HG03159 (cell line): Measurements from ENCODE around the gene SNAPC1.

Experiments
- ATAC-seq: cut with Tn5 transposase; IDR thresholded peaks from one replicate; pipeline ENCODE4 v1.9.1; 2021; ENCODE audit warnings: mild to moderate bottlenecking, moderate library complexity; ENCODE audit not compliant: unreplicated experiment

SNAPC1 gene

DNA sequence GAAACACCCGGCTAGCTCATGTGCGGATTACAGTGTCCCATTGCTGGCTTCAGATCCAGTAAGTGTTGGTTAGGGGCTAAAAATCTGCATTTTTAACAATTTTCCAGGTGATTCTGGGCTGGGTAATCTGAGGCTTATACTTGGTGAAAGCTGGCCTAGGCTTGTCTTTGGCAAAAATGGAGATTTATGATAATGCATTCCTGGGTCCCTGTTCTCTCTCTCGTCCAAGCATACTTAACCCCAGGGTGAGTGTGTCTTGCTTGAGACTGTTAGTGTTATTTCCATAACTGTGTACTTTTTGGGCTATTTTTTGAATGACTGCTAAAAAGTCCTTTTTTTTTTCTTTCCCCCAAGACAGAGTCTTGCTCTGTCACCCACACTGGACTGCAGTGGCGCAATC, 43.2 kb downstream of the SNAPC1 start:
- ATAC-seq, result no peak

DNA sequence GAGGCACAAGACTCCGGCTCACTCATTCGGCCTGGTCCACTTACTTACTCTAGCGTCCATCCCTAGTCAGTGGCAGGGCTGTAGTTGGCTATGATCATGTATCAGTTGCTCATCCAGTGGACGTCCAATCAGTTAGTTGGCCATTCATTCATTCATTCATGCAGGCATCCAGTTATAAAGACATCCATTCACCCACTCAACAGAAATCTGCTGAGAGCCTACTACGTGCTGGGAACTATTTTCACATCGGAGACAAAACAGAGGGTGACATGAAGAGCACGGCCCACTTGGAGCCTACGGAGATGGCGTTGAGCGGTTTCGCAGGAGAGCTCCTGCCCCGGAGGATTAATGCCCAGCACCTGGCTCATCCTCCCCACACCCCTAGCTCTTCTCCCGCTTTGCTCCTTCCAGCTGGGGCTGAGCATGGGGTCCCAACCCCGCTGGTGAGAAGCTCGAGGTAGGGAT, 49.7 kb downstream of the SNAPC1 start:
- ATAC-seq, result no peak

DNA sequence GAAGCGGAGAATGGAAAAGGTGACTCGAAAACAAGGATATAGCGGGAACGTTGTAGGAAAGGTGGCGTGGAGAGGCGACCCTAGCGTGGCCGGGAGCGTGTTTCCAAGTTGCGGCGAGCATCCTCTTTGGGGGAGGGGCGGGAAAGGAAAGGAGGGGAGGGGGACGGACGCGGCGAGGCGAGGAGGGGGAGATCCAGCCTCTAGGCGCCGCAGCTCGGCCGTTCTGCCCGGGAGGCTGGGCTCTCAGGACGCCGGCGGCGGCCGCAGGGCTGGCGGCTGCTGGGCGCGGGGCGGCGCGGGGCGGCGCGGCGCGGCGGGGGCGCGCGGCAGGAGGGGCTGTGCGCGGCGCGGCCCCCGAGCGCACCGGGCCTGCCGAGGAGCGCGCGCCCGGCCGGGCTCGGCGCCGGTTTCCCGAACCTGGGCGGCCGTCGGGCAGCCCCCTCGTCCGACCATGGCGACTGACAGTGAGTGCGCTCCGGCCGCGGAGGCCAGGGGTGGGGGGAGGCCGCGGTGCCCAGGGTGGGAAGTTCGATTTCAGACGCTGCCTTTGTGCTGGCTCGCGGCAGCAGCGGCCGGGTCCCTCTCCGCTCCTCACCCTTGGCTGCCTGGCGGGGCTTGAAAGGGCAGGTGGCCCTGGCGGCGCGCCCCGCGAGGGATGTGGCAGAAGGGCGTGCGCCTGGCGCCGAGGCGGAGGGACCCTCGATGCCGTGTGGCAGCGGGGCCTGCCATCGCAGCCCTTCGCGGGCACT, 50.3 kb downstream of the SNAPC1 start, which contains the start of gene SYT16:
Gene SYT16 (plus strand): TSS at position 357 of the 749 bp plus-strand sequence.
- ATAC-seq, result no peak

DNA sequence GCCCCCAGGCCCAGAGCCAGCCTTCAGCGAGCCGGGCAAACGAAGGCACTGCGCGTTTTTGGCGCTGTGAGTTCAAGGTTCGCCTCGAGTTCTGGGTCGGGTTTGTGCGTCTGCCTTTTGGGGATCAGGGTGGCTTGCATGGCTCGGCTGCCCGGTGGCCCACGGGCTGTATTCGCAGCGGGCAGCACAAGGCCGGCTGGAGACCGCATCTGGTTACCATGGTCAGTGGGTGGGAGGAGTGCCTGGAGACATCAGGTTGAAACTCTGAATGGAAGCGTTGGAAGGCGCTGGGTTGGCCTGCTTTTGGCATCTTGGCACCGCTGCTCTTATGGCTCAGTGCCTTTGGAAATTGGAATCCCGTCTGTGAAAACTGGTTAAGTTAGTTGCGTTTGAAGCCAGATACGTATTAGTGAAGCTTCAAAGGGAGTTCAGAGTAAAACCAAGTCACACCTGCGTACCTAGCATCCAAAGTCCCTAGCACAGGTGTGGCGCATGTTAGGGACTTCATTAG, 50.9 kb downstream of the SNAPC1 start:
- ATAC-seq, result no peak

DNA sequence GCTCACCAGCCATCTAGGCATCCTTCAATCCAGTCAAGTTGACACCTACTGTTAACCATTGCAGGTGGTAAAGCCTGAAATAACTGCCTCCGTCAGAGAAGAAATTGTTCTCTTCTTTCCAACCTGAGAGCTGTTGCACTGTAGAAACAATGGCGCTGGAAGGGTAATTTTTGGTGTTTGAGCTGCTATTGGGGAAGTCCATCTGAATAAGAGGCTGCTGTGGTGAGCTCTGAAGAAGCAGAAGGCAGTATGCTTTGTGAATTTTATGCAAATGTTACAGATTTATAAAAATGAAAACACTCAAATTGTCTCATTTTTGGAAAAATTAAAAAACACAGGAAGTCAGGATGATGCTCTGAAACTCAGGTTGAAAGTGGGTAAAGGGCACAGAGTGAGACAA, 60.2 kb downstream of the SNAPC1 start:
- no peak for ATAC-seq

DNA sequence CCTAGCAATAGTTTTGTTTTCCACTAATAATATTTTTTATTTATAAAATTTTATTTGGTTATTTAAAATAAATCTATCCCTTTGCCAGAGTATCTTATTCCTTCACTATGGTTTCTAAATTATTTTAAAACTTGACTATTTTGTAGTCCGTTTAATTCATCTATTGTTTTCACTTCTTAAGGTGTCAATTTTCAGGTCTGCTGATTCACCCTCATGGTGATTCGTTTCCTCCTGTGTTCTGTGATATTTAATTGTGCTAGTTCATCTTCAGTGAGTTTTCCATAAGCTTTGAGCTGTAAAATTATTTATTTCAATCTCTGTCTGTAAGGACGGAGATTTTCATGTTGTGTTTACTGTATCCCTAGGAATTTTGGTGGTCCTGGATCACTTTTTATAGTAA, 70.6 kb downstream of the SNAPC1 start:
- no peak for ATAC-seq

DNA sequence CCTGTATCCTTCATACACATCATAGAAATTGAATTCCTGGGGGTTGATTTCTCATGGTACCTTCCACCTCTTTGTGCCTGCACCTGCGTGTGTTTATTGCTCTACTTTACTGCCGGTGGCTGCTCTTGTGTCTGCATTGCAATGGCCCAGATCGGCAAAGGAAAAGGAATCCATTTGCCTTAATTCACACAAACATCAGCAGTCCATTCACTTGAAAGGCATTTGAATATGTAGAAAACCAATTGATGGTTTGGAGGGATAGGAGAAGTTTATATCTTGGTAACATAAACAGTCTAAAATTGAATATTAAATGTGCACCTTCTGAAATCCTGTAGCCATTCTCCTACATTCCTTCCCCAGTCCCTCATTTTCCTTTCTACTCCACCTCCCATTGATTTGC, 74.0 kb downstream of the SNAPC1 start:
- ATAC-seq, result no peak

DNA sequence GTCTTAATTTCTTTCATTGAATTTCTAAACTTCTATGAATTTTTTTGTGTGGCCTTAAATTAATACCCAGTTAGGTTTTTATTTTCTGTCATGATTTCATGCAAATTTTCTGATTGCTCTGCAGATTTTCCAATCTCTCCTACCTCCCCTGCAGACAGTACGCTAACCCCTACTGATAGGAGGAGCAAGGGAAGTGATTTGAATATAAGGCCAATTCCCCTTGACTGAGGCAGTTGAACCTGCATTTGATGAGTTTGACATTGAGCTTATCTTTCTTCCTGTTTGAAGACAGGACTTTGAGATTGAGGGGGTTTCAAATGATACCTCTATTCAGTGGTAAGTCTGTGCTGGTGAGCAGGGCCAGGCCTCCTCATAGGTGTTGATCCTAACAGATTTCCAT, 74.6 kb downstream of the SNAPC1 start:
- ATAC-seq, result no peak

DNA sequence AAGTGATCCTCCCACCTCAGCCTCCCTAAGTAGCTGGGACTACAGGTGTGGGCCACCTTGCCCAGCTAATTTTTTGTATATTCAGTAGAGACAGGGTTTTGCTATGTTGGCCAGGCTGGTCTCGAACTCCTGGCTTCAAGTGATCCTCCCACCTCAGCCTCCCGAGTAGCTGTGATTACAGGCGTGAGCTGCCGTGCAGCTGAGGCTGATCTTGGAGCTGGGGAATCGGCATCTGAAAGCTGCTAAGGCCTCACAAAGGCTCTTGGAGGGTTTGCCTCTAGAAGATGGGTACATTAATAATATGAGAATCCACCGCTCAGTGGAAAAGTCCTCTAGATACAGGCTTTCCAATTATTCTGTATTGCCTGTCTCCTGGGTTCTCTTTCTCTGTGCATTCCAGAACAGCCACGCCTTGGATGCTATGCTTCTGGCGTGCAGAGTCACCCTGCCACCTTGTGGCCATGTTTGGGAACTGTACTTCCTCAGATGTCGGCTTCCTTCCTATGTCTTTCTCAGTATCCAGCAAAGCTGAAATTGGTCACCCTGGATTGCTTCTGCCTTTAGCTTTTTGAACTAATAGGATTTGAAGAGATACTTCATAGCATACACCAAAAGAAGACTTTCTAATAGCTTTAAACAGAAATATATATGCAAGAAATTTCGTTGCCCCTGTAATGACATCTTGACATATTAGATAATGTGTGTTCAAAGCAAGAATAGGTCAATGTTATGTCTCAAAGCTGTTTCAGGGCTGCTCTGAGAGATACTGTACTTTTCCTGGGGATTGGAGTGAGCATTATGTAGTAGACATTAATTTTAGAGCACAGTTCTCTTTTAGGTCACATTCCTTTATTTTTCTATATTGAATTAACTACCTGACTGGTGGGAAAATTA, 75.4 kb downstream of the SNAPC1 start:
- peak; percentile 87 for ATAC-seq

DNA sequence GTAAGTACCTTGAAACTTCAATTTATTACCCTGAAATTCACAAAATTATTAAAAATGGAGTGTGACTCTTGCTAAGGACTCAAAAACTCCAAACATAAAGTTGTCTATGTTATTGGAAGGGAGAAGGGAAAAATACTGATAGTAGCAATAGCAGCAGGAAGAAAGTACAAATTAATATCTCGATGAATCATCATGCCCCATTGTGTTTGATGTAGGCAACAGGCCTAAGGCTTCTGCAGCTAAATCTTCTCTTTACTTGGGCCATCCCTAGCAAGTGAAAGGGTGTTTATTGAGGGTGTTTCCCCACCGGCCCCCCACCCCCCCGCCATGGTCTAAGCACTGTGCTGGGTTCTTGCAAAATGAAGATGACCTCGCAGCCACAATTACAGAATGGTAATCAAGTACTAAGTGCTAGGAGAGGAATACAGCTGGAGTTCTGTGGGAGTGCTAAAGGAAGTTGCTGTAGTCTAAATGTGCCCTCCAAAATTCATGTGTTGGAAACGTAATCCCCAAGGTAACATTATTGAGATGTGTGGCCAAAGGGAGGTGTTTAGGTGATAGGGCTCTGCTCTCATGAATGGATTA, 76.5 kb downstream of the SNAPC1 start:
- ATAC-seq, result no peak

DNA sequence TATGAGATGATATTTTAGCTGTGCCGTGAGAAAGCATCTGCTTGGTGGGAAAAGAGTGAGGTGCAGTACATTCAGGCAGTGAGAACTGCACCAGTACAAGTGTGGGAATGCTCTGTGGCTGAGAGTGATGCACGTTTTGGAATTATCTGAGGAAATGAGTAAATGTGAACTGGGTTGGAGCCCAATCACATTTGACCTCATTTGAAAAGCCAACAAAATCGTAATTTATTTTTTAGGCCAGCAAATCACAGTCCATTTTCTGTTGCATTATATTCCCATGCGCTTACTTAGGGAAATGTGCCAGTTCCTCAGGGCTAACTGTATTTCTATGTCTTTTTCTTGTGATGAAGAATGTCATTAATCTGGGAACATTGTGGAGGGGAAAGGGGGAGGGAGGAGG, 77.3 kb downstream of the SNAPC1 start:
- ATAC-seq, result no peak

DNA sequence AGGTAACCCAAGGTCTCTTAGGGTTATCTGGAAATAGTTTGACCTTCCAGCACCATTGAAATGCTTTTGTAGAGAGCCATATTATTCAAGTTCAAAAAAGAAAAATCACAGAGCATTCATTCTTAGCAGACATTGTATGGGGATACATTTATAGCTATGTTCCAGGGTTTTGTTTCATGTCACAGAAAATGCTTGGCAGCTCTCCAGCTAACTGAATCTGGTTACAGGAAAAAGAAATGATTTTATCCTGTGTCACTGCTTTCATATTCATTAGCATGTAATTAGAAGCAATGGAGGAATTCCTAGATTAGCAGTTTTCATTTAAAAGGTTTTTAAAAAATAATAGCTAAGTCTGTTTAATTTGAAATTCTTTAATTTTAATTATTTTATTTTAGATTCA, 78.9 kb downstream of the SNAPC1 start:
- no peak for ATAC-seq
